GM19463 (cell line): ENCODE measurements around the gene ALDH4A1.
"Not testable (repeated sequence)": the region's sequence is repeated elsewhere in the genome, so short reads cannot be mapped to it uniquely, and the experiment has no call there.

Experiments
- ATAC-seq: cut with Tn5 transposase; IDR thresholded peaks from one replicate; pipeline ENCODE4 v1.9.1; 2021; ENCODE audit warnings: mild to moderate bottlenecking, moderate library complexity; ENCODE audit not compliant: unreplicated experiment

Gene ALDH4A1

DNA sequence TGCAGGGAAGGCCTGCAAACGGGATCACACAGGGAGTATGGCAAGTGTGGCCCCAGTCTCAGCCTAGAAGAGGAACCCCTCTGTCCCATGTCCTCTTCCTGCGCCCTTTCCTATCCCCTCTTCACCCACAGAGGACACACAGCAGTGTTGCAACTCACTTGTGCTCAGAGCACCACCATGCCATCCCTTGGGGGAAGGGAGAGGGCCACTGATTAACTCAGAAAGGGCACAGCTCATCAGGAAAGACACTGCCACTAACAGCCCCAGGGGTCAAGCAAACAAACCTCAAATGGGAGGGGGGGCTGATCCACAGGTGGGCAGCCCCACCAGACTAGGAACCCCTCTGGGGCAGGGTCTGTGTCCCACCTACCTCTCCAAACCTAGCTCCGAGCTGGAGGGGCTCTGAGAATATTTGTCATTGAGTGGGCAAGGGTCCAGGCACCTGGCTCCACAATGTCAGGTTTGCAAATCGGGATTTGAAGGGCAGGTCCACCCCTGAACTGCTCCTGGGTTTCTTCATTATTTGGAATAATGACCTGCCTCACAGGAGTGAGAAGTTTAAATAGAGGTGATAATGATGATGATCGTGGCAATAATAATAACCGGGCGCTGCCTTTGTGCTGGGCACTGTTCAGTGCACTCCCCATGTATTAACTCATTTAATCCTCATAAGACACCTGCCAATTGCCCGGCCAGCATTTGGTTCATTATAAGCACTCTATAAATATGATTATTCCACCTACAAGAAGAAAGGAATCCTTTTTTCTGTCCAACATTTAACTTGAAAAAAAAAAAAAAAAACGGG, 1.0 kb downstream of the ALDH4A1 start:
- ATAC-seq: no peak

DNA sequence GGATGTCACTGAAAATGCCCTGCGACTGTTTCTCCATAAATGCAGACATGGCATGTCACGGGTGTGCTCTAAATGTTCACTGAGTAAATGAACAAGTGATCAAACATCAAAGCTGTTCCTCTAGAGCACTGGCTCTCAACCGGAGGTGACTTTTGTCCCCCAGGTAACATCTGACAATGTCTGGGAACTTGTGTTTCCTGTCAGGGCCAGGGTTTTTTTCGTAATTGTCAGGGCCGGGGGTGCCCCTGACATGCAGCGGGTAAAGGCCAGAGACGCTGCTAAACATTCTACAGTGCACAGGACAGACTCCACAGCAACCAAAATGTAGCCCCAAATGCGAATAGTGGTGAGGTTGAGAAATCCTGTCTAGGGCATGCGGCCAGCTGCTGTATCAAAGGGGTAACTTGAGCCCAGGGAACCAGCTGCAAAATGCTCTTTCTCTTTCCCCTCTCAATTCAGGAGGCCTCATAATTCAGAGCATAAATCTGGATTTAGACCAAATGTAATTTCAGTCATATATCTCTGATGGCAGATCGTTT, 2.0 kb downstream of the ALDH4A1 start:
- no peak for ATAC-seq

DNA sequence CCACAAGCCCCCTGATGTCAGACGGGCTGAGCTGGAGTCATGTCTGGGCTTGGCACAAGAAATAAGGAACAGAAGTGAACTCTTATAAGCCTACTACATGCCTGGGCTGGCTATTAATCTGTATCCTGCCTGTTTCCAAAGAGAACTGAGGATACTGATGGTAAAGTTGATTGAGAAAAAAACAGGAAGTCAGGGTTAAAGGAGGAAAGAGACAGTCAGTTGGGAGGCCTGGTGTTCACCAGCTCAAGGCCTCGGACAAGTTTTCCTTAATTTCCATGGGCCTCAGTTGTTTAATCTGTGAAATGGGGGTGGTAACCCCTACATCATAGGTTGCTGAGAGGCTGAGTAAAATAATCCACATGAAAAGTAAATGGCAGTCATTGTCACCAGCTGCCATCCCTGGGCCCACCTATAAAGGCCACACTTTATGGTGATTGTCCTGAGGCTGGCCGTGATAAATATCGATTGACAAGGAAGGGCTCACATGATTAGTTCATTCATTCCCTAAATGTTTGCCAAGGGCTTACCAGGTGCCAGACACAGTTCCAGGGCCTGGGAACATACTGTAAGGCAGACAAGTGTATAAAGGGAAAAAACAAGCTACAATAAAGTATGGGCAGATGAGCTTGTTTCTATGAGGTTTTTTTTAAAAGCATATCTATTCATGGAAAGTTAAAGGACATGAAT, 2.8 kb downstream of the ALDH4A1 start:
- no peak for ATAC-seq

DNA sequence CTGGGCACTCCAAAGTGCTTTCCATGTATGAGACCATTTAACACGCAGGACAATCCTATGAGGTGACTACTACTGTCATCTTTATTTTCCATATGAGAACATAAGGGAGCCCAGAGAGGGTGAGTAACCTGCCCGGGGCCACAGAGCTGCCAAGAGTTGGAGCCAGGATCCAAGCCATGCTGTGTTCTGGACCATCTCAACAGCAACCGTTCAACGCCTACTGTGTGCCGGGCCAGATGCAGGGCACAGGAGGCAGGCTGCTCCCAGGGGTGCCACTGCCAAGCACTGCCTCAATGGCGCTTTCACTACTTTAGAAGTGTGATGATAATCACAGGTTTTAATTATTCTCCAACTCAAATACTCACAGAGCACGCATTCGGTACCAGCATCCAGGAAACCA, 3.8 kb downstream of the ALDH4A1 start:
- ATAC-seq: no peak

DNA sequence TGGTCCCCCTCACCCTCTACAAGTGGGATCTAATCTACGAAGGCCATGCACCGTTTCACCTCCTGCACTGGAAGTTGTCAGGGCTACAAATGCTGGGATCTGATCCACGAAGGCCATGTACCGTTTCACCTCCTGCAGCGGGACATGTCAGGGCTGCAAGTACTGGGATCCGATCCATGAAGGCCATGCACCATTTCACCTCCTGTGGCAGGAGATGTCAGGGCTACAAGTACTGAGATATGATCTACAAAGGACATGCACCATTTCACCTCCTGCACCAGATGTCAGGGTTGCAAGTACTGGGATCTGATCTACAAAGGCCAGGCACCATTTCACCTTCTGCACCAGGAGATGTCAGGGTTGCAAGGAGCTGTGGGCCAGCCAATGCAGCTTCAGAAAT, 7.0 kb downstream of the ALDH4A1 start:
- no peak for ATAC-seq

DNA sequence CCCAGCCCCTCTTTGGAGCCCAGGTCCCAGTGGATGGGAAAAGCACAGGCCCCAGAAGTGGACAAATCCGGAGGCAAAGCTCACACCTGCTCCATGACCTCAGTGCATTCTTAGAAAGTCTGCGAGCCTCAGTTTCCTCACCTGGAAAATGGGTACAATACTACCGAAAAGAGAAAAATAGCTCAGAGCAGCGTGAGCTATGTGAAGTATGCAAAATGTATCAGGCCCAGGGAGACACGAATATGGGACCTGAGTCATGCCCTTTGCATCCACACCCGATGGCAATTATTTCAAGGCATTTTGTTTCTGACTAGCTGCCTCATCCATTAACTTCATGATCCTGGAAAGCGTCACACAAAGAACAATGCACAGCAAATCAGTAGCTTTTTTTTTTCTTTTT, 9.2 kb downstream of the ALDH4A1 start:
- no peak for ATAC-seq

DNA sequence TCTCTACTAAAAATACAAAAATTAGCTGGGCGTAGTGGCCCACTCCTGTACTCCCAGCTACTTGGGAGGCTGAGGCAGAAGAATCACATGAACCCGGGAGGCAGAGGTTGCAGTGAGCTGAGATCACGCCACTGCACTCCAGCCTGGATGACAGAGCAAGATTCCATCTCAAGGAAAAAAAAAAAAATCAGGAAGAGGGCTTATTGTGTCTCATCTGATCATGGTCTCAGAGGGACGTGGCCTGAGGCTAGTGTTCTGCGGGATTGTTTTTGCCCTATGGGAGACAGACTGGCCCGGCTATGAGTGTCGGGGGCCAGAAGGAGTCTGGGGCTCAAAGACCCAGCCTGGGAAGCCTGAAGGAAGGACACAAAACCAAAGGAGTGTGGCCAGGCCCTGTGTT, 10.5 kb downstream of the ALDH4A1 start:
- not testable (repeated sequence) for ATAC-seq

DNA sequence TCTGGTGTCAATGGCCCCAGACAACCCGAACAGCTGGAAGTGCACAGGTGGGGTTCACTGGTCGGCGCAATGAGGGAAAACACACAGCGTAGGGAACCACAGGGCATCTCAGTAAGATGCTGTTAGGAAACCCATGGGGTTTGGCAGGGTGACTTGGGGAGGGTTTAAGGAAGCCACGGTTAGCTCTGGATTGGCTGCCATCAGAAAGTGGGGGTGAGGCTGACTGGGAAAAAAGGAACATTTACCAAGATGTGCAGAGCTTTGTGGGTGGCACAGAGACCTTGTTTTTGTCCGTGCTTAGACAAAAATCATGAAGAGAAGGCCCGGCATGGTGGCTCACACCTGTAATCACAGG, 11.0 kb downstream of the ALDH4A1 start:
- ATAC-seq: no peak

DNA sequence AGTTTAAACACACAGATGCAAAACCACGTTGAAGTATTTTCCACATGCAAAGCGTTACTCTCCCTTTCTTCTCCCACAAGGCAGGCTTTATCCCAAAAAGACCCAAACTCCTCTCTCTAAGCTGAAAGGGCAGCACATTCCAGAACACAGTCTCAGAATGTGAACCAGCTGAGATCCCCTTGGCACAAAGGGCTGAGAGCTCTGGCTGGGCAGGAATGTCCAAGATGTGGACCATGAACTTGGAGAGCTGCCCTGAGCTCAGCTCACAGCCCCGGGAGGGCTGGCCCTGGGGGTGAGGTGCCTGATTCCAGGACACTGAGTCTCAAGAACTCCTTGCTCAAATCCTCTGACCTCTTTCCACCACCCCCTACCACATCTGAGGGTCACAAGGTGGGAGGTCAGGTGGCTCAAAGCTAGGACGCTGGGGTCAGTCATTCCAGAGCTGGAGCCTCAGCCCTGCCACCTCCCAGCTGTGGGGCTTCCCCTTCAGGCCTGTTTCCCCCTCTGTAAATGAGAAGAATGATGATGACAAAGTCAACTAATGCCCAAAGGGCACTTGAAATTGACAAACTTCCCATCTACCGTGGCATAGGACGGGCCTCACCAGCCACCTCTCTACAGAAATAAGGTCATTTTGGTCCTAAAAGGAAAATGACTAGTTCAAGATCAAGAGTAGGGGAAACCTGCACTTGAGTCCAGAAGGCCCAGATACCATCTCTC, 11.5 kb downstream of the ALDH4A1 start:
- ATAC-seq: no peak

DNA sequence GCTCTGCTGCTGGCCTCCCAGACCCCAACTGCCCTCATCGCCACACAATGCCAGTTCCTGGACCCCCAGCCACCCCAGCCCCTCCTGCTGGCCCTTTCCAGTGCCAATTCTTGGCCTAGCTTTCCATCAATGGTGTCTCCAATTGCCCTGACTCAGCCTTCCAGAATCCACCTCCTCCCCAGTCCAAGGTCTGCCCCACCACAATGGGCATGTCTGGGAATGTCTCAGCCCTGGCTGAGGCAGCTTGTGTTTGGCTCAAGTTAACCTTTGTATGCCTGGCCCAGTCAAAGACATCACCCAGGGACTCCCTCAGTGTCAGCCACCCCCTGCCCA, 16.4 kb downstream of the ALDH4A1 start:
- ATAC-seq: no peak

DNA sequence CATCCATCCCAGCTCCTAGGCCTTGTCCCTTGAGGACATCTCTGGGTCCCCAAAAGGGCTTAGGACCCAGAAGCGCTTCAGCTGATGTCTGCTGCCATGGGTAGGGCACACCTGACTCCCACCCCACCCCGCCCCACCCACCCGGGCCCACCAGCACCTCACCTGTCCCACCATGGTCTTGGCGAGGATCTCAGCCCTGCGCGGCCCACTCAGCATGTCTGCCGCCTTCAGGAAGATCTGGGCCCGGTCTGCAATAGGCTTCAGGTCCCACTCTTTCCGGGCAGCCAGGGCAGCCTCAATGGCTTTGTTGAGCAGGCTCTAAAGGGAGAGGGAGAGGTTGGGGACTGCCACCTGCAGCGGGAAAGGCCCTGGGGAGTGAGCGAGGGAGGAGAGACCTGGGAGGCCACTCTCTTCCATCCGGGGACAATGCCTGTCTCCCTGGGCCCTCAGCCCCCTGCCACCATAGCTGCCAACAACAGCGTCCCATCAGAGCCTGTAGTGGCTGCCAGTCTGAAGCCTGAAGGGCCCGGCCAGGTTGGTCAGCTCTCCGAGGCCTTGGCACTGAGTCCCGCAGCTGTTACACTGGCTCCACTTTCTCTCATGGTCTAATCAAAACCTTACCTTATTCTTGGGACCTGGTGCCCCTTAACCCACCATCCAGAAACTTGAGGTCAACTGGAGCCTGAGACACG, 16.9 kb downstream of the ALDH4A1 start:
- no peak for ATAC-seq

DNA sequence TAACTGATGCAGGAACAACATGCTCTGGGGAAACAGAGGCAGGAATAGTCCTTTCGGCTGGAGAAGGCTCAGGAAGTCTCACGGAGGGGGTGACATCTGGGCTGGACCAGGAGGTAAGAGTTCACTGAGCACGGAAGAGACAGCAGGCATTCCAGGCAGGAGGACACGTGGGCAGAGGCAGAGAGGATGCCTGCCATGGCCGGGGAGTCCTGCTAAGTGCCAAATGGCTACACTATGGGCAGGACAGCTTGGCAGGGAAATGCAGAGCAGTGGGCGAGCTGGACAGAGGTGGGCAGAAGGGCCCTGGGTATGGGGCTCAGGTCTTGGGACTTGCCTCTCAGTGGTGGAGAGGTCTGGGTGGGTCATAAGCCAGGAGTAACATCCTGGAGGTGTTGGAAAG, 17.6 kb downstream of the ALDH4A1 start:
- ATAC-seq: no peak

DNA sequence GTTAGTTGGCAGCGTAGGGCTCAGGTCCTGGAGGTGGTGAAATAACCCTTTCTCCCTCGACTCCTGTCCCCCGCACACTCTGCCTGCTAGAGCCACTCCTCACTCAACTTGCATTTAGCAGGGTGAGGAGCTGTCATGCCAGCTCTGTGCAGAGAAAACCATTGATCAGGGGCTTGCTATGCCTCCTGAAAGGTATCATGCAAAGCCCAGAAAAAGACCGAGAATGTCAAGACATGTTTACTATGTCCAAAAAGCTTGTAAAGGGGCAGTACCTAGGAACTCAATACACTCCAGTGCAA, 18.0 kb downstream of the ALDH4A1 start:
- no peak for ATAC-seq

DNA sequence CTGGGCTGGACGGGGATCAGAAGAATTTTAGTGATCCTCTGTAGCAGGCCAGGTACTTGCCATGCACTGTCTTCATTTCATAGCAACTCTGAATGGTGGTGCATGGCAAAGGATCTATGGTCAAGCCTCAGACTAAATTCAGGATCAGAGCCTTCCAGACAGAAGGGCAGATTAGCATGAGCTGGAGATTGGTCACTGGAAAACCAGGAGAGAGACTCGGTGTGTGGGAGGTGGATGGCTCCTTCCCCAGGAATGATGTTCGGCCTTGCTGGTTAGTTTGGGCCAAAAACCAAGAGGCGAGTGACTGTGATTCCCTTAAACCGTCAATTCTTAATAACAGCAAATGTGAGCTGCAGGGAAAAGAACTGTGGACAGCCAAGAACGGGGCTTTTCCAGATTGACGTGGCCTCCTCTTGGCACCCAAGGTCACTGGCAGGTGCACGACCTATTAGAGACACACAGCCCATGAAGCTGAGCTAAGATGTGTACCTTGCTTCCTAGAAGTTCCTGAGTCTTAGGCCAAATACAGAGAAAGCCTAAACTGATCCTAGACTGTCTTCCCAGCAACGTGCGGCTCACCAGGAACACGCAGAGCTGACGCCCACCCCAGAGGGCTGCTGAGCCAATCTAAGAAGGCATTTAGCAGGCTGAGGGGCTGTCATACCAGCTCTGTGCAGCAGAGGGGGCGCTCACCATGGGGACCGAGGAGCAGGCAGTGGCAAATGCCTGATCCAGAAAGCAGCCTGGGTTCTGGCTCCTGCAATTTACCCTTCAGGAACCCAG, 18.5 kb downstream of the ALDH4A1 start:
- ATAC-seq: no peak

DNA sequence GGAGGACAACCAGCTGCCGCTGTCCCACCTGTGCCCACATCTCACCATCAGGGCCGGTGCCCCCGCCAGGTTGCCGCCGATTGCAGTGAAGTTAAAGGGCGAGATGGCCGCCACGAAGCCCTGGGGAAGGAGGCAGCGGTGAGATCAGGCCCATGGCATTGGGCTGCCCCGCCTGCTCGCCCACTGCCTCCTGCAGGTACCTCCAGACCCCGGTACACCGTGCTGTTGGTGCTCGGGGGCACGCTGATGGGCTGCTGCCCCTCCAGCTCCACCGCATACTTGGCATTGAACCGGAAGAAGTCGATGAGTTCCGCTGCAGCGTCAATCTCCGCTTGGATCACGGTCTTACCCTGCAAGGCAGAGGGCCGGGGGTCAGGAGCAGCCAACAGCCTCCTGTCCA, 19.3 kb downstream of the ALDH4A1 start:
- no peak for ATAC-seq

DNA sequence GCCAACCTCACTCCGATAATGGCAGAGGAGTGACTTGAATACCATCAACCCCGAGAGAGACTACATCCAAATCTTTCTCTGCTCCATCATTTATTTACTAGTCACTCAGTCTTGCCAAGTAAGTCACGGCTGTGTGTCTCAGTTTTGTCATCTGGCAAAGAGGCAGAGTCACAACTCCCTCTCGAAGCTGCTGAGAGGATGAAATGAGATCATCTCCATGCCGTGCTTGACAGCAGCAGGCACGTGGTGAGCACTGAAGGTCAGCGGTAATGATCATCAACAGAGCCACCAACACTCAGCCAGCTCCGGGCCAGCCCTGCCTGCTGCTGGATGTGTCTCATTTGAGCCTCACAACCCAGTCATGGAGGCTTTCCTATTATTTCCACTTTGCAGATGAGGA, 19.9 kb downstream of the ALDH4A1 start:
- ATAC-seq: no peak

DNA sequence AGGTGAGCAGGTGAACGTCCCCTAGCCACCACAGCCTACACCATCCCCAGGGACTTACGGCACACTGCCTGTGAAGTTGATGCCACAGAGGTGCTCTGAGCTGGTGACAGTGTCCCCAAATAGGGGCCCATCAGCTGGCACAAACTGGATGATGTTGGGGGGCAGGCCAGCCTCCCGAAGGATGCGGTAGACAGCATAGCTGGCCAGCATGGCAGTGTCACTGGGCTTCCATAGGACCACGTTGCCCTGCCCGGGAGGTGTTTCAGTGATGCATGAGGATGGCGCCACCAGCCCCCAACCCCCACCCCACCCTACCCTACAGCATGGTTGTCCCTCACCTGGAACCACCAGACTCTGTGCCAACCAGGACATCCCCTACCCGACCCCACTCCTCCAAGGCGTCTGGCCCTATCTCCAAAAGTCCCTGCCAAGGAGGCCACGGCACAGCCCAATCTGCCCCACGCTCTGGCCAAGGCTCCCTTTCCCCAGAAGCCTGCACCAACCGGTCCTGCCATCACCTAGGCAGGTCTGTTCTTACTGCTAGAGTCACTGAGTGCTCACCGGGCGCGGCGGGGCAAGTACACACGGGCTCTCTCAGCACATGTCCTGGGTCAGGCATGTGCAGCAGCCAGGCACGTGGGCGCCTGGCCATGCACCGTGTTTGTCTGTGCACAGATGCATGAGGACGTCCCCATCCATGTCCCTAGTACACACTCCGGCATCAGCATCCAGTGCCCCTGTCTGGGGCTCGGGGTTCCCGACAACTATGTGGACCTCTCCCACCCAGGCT, 20.5 kb downstream of the ALDH4A1 start:
- no peak for ATAC-seq

DNA sequence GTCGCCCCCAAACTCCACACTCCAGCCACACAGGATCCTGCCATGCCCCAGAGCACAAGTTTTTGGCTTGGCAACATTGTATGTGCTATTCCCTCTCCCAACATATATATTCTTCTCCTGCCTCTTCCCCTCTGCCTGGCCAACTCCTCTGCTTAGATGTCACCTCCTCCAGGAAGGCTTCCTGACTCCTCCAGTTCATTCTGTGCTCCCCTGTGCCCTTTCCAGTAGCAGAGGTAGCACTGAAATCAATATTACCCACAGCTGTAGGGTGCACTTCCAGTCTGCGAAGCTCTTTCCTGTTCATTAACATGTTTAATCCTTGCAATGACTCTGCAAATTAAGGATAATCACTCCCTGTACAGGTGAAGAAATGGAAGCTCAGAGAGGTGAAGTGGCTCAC, 21.2 kb downstream of the ALDH4A1 start:
- ATAC-seq: no peak

DNA sequence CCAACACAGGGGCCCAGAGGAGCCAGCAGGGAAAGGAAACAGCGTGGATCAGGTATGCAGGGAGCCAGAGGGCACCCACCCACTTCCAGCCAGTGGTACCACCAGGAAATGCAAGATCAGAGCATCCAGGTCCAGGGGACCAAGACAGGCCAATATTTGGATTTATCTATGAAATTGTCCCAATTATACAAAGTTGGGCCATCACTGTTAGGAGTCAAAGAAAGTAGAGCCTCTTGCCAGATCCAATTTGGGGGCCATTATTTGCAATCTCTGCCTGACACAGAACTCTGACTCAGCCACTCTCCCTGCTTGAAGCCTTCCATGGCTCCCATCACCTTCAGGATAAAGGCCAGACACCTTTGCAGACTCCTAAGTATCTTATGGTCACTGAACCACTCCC, 21.8 kb downstream of the ALDH4A1 start:
- ATAC-seq: no peak

DNA sequence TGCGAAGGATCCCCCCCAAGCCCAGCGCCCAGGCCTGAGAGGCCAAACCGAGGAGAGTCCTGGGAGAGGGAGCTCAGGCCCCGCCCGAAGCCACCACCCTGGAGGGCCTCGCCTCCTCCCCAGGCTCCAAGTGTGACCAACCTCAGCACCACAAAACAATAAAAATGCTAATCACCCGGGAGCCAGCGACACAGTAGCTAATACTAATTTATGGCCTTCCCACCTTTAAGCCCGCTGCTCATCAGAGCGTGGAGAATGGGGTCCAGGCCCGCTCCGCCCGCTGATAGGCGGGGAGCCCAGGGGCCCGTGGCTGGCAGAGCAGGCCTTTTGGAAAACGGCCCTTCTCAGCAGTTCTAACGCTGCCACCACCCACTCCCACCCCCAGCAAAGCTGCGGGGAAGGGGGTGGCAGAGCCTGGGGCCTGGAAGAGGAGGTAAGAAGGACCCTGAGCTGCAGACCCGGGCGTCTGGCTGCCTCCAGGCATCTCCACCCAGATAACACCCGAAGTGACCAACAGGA, 22.5 kb downstream of the ALDH4A1 start:
- no peak for ATAC-seq
